WTC11 (cell line): ENCODE measurements around the gene FNBP1L.

Source experiments
- CBFB ChIP-seq: sonication (generic); formaldehyde crosslinking; IDR thresholded peaks from 2 replicates; pipeline ENCODE4 v1.8.1; 2022; ENCODE audit warnings: mild to moderate bottlenecking, low read depth, missing genetic modification reagents
- CREB1 ChIP-seq: sonication (generic); formaldehyde crosslinking; IDR thresholded peaks from 2 replicates; pipeline ENCODE4 v1.8.0; 2023; ENCODE audit warnings: mild to moderate bottlenecking, missing genetic modification reagents
- CTCF ChIP-seq: fragments of 200-600 bp; IDR thresholded peaks from 2 replicates; pipeline ENCODE4 v1.8.0; 2022; ENCODE audit warnings: antibody characterized with exemption
- FOXP1 ChIP-seq: sonication (generic); formaldehyde crosslinking; IDR thresholded peaks from 2 replicates; pipeline ENCODE4 v1.8.0; 2022; ENCODE audit warnings: missing genetic modification reagents, mild to moderate bottlenecking, moderate library complexity, borderline replicate concordance
- JUN ChIP-seq: sonication (generic); formaldehyde crosslinking; IDR thresholded peaks from 2 replicates; pipeline ENCODE4 v1.8.0; 2023; ENCODE audit warnings: mild to moderate bottlenecking, missing genetic modification reagents
- KAT7 ChIP-seq: sonication (generic); formaldehyde crosslinking; IDR thresholded peaks from 2 replicates; pipeline ENCODE4 v1.8.1; 2023; ENCODE audit warnings: missing genetic modification reagents, mild to moderate bottlenecking, borderline replicate concordance
- MXD4 ChIP-seq: fragments of 250-450 bp; sonication (Bioruptor Pico); IDR thresholded peaks from 2 replicates; pipeline ENCODE4 v1.8.0; 2021; ENCODE audit warnings: mild to moderate bottlenecking, moderate library complexity, borderline replicate concordance
- NR1H2 ChIP-seq: sonication (generic); formaldehyde crosslinking; IDR thresholded peaks from 2 replicates; pipeline ENCODE4 v1.9.0; 2021; ENCODE audit warnings: mild to moderate bottlenecking, moderate library complexity, missing genetic modification reagents
- SMAD4 ChIP-seq: sonication (generic); formaldehyde crosslinking; IDR thresholded peaks from 2 replicates; pipeline ENCODE4 v1.8.0; 2022; ENCODE audit warnings: mild to moderate bottlenecking, missing genetic modification reagents
- SP1 ChIP-seq: sonication (generic); formaldehyde crosslinking; conservative IDR thresholded peaks from 2 replicates; pipeline ENCODE4 v1.8.1; 2022; ENCODE audit warnings: missing genetic modification reagents
- TEAD4 ChIP-seq: sonication (generic); formaldehyde crosslinking; IDR thresholded peaks from 2 replicates; pipeline ENCODE4 v1.8.0; 2022; ENCODE audit warnings: mild to moderate bottlenecking, missing genetic modification reagents
- TP53 ChIP-seq: sonication (generic); formaldehyde crosslinking; IDR thresholded peaks from 2 replicates; pipeline ENCODE4 v1.8.1; 2023; ENCODE audit warnings: mild to moderate bottlenecking, missing genetic modification reagents
- USF2 ChIP-seq: sonication (generic); formaldehyde crosslinking; IDR thresholded peaks from 2 replicates; pipeline ENCODE4 v1.8.1; 2023; ENCODE audit warnings: mild to moderate bottlenecking, missing genetic modification reagents, moderate library complexity
- ZNF532 ChIP-seq: fragments of 250-450 bp; sonication (Bioruptor Pico); IDR thresholded peaks from 2 replicates; pipeline ENCODE4 v1.9.0; 2021; ENCODE audit warnings: mild to moderate bottlenecking, borderline replicate concordance

- no peak for TF ChIP-seq MXD4 (CRISPR knock-in tag)
- TF ChIP-seq FOXP1 = no peak
- no peak for TF ChIP-seq CTCF
- TF ChIP-seq SMAD4 (CRISPR knock-in tag) = no peak
- no peak for TF ChIP-seq USF2 (CRISPR knock-in tag)
- TF ChIP-seq SP1 (CRISPR knock-in tag) = no peak
- no peak for TF ChIP-seq ZNF532 (CRISPR knock-in tag)
- TF ChIP-seq KAT7 (CRISPR knock-in tag) = no peak
- TF ChIP-seq CREB1 (CRISPR knock-in tag) = no peak
- no peak for TF ChIP-seq NR1H2 (CRISPR knock-in tag)
- TF ChIP-seq JUN (CRISPR knock-in tag) = no peak
- TF ChIP-seq TEAD4 (CRISPR knock-in tag) = no peak
- no peak for TF ChIP-seq CBFB (CRISPR knock-in tag)
- no peak for TF ChIP-seq TP53 (CRISPR knock-in tag)
Measured at GRCh38 chr1:93598861-93599439, 151.0 kb downstream of the FNBP1L start.
